ENCODE measurements around the gene DLGAP1. TPM values are rescaled to one million over a fixed set of nuclear protein-coding genes. Genes with fewer than 3 reads are reported as not detected.

DLGAP1 gene
- polyA plus RNA-seq, 1 donor from 2014 or later, result 4.5 TPM

GRCh38 chr18:3873698-3874097, 581.4 kb downstream of the DLGAP1 start:
- Histone ChIP-seq H3K27me3 (ENCODE audit: insufficient read depth, low read depth, low read length) (no peaks in the 10 kb centered on the region), H2AFZ (ENCODE audit: low read depth, low read length) (no peak overlapping the region), H3K27ac (ENCODE audit: low read length) (no peak overlapping the region), H3K9me2 (ENCODE audit: insufficient read depth, low read length) (no peaks in the 10 kb centered on the region), H3K4me3 (ENCODE audit: low read length) (peak overlapping the region; percentile 22), H3K9me3 (ENCODE audit: low read length) (no peaks in the 10 kb centered on the region), H3F3A (ENCODE audit: insufficient read depth, low read length, poor library complexity, severe bottlenecking) (no peaks in the 10 kb centered on the region), H3K79me2 (replicated peaks; ENCODE audit: insufficient read depth, low read length) (no peaks in the 10 kb centered on the region), H3K36me3 (ENCODE audit: insufficient read depth, low read length) (no peaks in the 10 kb centered on the region), H4K20me1 (ENCODE audit: insufficient read depth) (no peaks in the 10 kb centered on the region), H3K4me2 (ENCODE audit: low read length) (no peak overlapping the region), H3K9ac (ENCODE audit: low read length) (no peak overlapping the region)
- TF ChIP-seq REST (IDR thresholded peaks at IDR 0.05; ENCODE audit: borderline replicate concordance) (no peak), RAD21 (conservative IDR thresholded peaks at IDR 0.05) (no peak), MXI1 (conservative IDR thresholded peaks at IDR 0.05; ENCODE audit: poor library complexity, severe bottlenecking) (no peak), EP300 (conservative IDR thresholded peaks at IDR 0.05; ENCODE audit: poor library complexity, severe bottlenecking) (no peak), CTCF (IDR thresholded peaks at IDR 0.05; ENCODE audit: poor library complexity, severe bottlenecking) (no peak), TAF1 (IDR thresholded peaks at IDR 0.05; ENCODE audit: low read depth) (no peak), EZH2 (IDR thresholded peaks at IDR 0.05; ENCODE audit: borderline replicate concordance, insufficient read depth, low read length, poor library complexity, severe bottlenecking) (no peak)

GRCh38 chr18:3873211-3873610, 581.9 kb downstream of the DLGAP1 start:
- Histone ChIP-seq H3K9ac (ENCODE audit: low read length) (no peak overlapping the region), H3K9me3 (ENCODE audit: low read length) (no peaks in the 10 kb centered on the region), H3K79me2 (replicated peaks; ENCODE audit: insufficient read depth, low read length) (no peaks in the 10 kb centered on the region), H3K9me2 (ENCODE audit: insufficient read depth, low read length) (no peaks in the 10 kb centered on the region), H2AFZ (ENCODE audit: low read depth, low read length) (no peak overlapping the region), H3K27me3 (ENCODE audit: insufficient read depth, low read depth, low read length) (no peaks in the 10 kb centered on the region), H3F3A (ENCODE audit: insufficient read depth, low read length, poor library complexity, severe bottlenecking) (no peaks in the 10 kb centered on the region), H3K27ac (ENCODE audit: low read length) (no peak overlapping the region), H3K4me3 (ENCODE audit: low read length) (no peak overlapping the region), H3K36me3 (ENCODE audit: insufficient read depth, low read length) (no peaks in the 10 kb centered on the region), H4K20me1 (ENCODE audit: insufficient read depth) (no peaks in the 10 kb centered on the region), H3K4me2 (ENCODE audit: low read length) (no peak overlapping the region)
- TF ChIP-seq EZH2 (IDR thresholded peaks at IDR 0.05; ENCODE audit: borderline replicate concordance, insufficient read depth, low read length, poor library complexity, severe bottlenecking) (no peak), CTCF (IDR thresholded peaks at IDR 0.05; ENCODE audit: poor library complexity, severe bottlenecking) (no peak), SMC3 (conservative IDR thresholded peaks at IDR 0.05; ENCODE audit: poor library complexity) (no peak), REST (IDR thresholded peaks at IDR 0.05; ENCODE audit: borderline replicate concordance) (no peak), TAF1 (IDR thresholded peaks at IDR 0.05; ENCODE audit: low read depth) (no peak), EP300 (conservative IDR thresholded peaks at IDR 0.05; ENCODE audit: poor library complexity, severe bottlenecking) (no peak), MXI1 (conservative IDR thresholded peaks at IDR 0.05; ENCODE audit: poor library complexity, severe bottlenecking) (no peak), POLR2AphosphoS5 (IDR thresholded peaks at IDR 0.05) (no peak), RAD21 (conservative IDR thresholded peaks at IDR 0.05) (no peak)

Data from neural cell (in vitro differentiated cells).